Measurements from ENCODE around the gene DCAF10.
"Not testable (repeated sequence)": the region's sequence is repeated elsewhere in the genome, so short reads cannot be mapped to it uniquely, and the experiment has no call there.

The DCAF10 gene

DNA sequence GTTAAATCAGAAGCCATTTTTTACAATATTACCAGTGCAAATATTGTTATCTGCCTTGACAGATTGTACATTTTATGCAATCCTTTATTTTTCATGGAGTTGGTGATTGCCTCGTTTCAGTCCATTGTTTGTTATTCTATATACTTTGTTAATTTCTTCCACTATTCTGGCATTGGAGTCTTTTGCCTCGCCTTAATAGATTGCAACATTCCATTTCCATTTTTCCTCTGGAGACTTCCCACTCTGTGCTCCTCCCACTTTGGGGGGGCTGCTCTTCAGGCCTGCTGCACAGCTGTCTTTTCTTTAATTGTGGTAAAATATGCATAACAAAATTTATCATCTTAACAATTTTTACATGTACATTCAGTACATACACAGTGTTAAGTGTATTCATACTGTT lies 4.4 kb upstream of the DCAF10 start:
- FAIRE-seq: no peak

DNA sequence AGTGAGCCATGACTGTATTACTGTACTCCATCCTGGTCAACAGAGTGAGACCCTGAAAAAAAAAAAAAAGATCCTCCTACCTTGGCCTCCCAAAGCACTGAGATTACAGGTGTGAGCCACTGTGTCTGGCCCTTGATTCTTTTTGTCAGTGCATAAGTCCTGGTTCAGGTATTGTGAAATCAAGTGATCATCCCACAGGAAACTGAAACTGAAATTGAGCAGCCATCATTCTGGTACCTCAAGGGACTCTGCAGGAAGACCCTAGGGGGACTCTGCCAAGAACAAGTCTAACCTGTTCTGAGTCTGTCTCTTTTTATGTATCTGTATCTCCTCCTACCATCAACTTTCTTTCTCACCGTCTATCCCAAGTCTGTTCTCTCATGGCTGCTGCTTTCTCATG lies 1.9 kb upstream of the DCAF10 start:
- no peak for FAIRE-seq

DNA sequence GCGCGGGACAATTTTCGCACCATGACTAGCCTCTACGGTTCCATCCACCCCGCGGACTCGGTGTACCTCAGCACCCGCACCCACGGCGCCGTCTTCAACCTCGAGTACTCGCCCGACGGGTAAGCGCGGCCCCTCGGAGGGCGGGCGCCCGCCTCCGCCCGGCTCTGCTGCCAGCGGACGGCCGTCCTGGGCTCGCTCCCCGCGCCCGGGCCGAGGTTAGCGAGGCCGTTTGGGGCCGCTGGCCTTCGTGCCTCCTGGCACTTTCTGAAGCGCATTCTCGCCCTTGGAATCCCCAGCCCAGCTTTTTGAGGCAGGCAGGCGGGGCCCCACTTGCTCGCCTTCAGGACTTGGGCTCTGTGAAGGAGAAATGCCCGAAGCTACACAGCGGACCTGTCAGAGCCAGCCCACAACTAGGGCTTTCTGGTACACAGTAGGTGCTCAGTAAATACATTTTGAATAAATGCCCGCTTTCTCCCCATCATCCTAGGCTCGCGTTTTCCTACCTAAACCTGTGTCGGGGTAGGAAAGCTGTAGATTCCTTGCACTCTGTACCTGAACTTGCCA lies 772 bp downstream of the DCAF10 start:
- FAIRE-seq: no peak

DNA sequence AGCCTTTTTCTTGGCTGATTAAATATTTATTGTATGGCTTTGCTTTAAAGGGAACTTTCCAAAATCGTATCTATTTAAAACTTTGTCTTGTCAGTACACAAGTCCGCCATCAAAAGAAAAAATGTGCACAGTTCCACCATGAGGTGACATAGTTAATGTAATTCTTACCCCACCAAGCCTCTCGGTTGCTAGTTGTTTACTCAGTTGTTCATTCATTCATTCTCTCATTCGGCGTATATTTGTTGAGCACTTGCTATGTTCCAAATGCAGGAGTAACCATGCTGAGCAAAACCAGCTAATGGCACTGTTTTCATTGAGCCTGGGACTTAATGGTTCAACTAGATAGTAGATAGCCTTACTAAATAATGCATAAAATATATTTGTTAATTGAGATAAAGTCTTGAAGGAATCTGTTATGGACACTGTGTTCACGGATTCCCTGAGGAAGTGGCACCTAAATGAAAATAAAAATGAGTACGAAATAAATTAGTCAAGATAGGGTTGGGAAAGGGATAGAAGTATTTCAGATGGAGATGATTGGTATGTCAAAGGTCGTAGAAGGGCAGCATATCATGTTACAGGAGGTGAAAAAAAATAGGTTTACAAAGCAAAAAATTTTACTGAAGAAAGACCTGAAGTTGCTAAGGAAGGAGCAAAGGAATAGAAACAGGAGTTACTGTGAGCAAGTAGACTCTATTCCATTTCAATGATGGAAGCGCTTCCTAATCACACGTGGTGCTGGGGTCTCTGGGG lies 1.5 kb downstream of the DCAF10 start:
- FAIRE-seq: no peak

DNA sequence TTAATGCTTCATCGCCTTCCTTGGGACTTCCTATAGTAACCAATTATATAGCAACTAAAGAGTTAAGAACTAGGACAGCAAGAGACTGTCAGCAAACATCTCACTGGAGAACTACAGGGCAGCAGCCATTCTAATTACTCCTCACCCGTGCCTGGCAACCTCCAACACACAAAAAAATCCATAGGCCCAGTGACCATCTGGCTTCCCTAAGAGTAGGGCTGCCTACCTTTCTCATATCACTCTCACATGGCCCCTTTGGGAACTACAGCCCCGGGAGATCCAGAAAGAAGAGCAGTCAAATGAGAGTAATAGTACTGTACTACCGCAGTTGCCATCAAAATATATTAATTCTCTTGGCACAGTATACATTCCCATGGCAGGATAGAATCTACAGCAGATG lies 5.7 kb downstream of the DCAF10 start:
- FAIRE-seq: no peak

DNA sequence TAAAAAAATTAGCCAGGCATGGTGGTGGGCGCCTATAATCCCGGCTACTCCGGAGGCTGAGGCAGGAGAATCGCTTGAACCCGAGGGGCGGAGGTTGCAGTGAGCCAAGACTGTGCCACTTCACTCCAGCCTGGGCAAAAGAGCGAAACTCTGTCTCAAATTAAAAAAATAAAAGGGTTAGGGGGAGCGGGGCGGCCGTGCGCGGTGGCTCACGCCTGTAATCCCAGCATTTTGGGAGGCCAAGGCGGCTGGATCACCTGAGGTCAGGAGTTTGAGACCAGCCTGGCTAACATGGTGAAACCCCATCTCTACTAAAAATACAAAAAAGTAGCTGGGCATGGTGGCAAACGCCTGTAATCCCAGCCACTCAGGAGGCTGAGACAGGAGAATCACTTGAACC lies 9.1 kb downstream of the DCAF10 start:
- not testable (repeated sequence) for FAIRE-seq

DNA sequence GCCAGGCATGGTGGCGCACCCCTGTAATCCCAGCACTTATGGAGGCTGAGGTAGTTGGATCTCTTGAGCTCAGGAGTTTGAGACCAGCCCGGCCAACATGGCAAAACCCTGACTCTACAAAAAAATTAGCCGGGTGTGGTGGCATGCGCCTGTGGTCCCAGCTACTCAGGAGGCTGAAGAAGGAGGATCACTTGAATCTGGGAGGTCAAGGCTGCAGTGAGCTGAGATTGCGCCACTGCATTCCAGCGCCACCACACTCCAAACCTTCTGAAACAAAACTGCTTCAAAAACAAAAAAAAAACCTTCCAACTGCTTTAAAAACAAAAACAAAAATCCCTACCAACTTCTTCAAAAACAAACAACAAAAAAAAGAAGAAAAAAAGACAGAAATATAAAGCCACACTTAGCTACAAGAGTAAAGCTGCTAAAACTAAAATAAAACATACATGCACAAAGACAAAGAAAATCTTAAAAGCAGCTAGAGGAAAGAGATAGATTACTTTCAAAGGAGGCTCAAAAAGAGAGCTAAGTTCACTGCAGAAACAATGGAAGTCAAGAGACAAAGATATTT lies 11.4 kb downstream of the DCAF10 start:
- FAIRE-seq: peak; percentile 45

DNA sequence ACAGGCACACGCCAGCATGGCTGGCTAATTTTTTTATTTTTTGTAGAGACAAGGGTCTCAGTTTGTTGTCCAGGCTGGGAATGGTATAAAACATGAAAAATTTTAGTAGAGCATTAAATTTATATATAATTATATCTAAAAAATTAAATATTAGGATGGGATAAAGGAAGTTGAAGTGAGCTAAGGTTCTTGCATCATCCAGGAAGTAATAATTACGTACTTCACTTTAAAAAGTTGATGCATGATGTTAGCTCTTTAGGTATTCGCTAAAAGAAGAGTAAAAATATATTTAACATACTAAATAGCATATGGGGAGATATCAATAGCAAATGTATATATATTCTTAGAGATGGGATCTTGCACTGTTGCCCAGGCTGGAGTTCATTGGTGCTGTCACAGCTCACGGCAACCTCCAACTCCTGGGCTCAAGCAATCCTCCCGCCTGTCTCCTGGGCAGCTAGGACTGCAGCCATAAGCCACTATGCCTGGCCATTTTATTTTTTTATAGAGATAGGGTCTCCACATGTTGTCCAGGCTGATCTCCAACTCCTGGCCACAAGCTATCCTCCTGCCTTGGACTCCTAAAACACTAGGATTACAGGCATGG lies 12.3 kb downstream of the DCAF10 start:
- FAIRE-seq: no peak

DNA sequence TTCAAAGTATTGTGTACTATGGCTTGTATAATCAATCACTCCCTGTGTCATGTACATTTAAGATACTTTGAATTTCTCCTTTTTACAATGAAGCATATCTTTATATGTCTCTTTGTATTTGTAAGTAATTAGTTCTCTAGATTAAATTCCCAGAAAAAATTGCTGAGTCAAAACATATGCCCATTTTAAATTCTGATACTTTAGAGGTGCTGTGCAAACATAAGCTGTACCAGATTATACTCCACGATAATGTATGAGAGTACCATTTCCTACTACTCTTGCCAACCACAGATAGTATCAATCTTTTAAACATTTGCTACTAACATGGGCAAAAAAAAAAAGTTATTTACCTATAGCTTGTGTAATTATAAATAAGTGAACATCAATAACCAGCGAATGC lies 18.3 kb downstream of the DCAF10 start:
- no peak for FAIRE-seq

DNA sequence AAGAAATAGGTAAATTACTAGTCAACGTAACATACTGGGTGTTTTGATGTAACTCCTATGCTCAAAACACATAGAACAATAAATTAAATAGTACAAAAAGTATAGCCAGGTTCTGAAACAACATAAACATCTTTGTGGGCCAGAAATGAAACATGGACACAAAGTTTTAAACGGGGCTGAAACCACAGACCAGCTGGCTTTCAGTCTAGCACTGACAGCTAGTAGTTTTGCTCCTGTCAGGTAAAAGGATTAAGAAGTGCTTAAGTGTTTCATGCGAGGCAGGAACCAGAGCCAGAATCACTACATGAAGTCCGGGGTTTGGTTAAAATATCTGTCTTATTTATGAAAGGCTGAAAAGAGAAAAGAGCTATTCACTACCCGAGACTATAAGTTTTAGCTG lies 19.5 kb downstream of the DCAF10 start:
- FAIRE-seq: no peak

DNA sequence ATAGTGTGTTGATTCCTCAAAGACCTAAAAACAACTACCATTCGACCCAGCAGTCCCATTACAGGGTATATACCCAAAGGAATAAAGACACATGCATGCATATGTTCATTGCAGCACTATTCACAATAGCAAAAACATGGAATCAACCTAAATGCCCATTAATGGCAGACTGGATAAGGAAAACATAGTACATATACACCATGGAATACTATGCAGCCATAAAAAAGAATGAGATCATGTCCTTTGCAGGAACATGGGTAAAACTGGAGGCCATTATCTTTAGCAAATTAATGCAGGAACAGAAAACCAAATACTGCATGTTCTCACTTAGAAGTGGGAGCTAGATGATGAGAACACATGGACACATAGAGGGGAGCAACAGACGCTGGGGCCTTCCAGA lies 24.6 kb downstream of the DCAF10 start:
- not testable (repeated sequence) for FAIRE-seq

DNA sequence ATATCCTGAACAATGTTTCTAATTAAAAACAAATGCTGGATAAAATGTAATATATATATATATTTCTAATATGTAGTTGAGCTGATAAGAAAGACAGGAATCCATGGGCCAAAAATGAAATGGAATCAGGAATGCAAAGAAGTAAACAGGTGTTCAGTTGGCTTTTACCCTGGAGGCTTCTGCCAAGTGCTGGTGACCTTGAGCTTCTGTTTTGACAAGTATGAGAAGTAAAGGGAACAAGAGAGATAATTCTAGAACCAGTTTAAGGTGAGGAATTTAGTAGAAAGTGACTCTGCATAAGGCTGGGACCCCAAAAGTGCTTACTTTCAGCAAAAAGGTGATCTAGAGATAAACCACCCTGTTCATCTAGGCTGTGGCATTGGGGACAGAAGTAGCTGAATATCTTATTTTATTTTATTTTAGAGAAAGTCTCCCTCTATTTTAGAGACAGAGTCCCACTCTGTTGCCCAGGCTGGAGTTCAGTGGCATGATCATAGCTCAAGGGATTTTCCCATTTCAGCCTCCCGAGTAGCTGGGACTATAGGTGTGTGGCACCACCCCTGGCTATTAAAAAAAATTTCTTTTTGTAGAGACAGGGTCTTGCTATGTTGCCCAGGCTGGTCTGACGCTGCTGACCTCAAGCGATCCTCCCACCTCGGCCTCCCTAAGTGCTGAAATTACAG lies 27.0 kb downstream of the DCAF10 start:
- FAIRE-seq: no peak

DNA sequence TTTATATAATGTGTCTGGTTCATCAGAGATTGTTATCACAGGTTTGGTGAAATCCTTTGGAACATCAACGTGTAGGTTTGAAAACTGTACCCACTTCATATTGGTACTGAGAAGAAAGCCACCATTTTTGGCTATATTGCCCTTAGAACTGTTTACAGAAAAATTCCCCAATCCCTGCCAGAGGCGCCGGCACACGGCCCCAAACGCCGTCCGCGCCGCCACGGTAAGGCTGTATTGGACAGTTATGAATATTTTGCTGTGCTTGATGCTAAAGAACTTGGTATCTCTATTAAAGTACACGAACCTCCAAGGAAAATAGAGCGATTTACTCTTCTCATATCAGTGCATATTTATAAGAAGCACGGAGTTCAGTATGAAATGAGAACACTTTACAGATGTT lies 35.2 kb downstream of the DCAF10 start:
- FAIRE-seq: no peak

DNA sequence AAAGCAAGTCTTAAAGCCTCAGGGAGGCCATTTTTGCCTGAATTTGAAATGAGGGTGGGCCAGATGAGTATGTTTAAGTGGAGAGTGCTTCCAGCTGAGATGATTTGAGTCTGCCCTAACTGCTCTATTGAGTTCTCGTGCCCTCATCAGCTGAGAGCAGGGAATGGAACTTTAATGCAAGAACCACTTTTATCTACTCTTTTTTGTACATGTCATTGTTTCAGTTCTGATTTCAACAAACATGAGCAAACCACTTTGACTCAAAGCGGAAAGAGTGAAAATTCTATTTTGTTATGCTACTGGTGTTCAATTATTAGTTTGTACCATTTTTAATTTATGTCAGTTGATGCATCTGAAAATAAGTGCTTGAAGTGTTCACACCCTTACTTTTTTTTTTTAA lies 35.8 kb downstream of the DCAF10 start:
- FAIRE-seq: no peak

DNA sequence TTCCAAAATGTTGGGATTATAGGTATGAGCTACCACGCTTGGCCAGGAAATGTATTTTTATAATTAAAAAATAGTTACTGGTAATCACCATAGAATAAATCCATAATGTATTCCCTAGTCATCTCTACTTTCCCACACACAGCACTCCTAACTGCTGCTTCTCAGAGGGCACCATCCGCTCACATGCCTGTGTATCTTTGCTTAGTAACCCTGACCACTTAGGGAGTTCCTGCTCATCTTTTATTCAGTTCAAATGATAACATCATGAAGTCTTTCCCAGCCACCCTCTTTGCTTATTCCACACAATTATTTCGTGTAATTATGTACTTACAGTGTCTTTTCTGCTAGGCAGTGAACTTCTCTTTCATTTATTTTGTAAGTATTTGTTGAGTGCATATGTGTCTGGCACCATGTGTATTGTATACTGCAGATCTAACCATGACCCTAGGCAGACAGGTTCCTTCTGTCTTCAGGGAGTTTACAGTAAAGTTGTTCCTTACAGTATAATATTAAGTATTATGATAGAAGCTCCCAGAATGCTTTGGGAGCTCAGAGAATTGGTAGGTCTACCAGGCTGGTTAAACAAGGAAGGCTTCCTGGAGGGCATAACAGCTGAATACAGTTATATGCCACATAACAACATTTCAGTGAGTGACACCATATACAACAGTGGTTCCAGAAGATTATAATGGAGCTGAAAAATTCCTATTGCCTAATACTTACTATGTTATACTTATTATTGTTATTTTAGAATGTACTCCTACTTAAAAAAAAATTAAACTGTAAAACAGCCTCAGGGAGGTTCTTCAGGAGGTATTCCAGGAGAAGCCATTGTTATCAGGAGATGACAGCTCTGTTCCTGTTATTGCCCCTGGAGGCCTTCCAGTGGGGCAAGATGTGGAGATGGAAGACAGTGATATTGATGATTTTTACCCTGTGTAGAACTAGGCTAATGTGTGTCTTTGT lies 39.2 kb downstream of the DCAF10 start:
- no peak for FAIRE-seq

DNA sequence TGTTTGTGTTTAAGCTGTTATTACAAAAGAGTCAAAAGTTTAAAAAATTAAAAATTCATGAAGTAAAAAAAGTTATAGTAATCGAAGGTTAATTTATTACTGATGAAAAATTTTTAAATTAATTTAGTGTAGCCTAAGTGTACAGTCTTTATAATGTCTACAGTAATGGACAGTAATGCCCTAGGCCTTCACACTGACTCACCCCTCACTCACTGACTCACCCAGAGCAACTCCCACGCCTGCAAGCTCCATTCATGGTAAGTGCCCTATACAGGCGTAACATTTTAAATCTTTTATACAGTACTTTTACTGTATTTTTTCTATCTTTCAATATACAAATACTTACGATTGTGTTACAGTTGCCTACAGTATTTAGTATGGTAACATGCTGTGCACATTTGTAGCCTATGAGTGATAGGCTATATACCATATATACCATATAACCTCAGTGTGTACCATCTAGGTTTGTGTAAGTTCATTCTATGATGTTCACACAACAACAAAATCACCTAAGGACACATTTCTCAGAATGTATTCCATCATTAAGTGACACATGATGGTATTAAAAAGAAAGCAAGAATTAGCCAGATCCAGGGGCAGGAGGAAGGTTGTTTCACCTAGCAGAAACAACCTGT lies 40.1 kb downstream of the DCAF10 start:
- FAIRE-seq: peak; percentile 72

DNA sequence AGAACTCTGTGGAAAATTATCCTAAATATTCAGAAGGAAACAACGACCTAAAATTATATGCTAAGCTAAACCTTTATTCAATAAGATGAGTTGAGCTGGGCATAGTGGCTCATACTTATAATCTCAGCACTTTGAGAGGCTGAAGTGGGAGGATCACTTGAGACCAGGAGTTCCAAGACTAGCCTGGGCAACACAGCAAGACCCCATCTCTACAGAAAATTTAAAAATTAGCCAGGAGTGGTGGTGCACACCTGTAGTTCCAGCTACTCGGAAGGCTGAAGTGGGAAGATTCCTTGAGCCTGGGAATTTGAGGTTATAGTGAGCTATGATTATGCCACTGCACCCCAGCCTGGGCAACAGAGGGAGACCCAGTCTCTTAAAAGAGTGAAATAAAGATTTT lies 51.6 kb downstream of the DCAF10 start:
- no peak for FAIRE-seq

DNA sequence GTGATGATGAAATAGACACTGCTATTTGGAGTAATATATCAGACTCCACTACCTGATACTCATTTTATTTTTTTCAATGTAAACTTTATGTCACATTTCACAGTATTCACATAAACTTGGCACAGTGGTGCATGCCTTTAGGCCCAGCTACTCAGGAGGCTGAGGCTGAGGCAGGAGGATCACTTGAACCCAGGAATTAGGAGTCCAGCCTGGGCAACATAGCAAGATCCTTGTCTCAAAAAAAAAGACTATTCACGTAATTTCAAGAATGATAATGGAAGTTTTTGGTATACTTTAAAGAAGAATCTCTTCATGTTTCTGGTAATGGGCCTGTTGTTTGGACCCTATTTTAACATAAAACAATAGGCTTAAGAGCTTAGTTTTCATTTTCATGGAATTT lies 56.0 kb downstream of the DCAF10 start:
- FAIRE-seq: no peak

DNA sequence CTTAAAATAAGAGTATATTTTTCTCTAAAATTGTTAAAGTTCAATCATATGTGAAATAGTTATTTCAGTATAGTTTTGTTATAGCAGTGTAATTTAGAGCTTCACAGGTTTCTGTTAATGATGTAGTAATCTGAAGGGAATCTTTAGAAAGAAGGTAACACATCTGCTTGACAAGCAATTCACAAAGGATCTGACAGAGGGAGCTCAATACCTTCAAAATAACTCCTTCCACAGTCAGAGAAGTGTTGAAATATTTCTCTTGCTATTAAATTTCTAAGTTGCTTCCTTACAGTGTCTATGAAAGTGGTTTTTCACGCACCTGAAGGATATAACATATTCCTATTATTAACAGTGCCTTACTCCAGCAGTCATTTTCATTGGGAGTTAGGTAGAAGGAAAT lies 58.4 kb downstream of the DCAF10 start:
- peak; percentile 88 for FAIRE-seq

DNA sequence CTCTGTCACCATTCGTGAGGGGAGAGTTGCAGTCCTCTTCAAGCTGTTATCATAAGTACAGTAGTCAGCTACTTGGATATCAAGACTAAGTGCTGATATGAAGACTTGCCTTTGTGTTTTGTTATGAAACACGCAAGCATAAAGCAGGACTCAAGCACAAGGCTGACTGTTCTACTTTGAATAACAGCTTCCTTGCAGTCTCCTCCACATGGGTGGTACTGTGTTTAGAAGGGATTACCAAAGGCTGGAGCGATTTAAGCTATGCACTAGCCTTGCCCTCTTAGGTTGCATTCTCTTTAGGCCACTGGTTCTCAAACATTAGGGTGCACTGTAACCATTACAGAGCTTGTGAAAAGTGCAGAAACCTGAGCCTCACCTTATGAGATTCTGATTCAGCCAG lies 61.9 kb downstream of the DCAF10 start:
- FAIRE-seq: no peak

DNA sequence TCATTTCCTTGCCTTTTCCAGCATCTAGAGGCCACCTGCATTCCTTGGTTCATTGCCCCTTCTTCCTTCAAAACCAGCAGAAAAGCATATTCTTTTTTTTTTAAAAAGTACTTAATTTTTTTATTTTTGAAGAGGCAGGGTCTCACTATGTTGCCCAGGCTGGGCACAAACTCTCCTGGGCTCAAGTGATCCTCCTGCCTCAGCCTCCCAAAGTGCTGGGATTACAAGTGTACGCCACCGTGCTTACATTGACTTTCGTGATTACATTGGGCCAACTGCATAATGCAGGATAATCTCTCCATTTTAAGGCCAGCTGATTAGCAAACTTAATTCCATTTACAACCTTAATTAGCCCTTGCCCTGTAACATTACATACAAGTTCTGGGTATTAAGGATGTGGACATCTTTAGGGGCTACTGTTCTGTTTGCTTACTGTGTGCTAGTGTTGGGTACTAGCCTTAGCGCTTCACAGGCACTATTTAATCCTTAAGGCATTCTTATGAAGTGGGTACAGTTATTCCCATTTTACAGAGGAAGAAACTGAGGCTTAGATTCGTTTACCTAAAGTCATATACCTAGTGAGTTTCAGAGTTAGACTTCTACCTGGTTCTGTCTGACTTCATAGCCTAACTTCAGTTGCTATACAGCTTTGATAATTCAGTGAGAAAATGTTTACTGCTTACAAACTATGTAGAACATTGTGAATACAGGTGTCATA lies 69.6 kb downstream of the DCAF10 start:
- no peak for FAIRE-seq
